HuH-7 (cell line): ENCODE results near the gene HAUS8.
"Not testable (repeated sequence)": the region's sequence is repeated elsewhere in the genome, so short reads cannot be mapped to it uniquely, and the experiment has no call there.

Source experiments
- DNase-seq: peaks from one replicate; pipeline ENCODE4 v3.0.0; 2011; ENCODE audit warnings: low spot score

Gene HAUS8

GRCh38 chr19:17101686-17102628 is 26.7 kb upstream of the HAUS8 start:
- DNase-seq, result no peak

GRCh38 chr19:17098326-17098725 is 23.1 kb upstream of the HAUS8 start:
- no peak for DNase-seq

DNA sequence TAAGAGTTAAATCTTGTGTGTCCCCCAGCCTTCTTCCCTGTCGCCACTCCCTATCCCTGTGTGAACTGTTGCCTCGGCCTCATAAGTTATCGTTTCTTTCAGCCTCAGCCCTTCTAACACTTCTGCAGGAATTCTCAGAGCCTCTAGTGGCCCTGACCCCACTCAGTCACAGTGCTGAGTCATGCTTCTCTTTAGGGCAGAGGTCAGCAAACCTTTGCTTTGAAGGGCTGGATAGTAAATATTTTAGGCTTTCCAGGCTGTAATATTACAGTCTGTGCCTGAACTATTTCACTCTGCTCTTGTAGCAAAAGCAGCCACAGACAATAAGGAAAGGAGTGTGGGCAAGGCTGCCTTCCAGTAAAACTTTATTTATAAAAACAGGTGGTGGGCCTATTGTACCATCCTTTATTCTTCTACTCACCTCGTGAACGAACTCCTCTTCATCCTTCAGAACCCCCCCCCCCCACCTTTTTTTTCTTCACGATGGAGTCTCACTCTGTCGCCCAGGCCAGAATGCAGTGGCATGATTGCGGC is 22.4 kb upstream of the HAUS8 start:
- peak; percentile 67 for DNase-seq

- DNase-seq, result no peak
Observed at GRCh38 chr19:17095141-17095919, 20.1 kb upstream of the HAUS8 start.

DNA sequence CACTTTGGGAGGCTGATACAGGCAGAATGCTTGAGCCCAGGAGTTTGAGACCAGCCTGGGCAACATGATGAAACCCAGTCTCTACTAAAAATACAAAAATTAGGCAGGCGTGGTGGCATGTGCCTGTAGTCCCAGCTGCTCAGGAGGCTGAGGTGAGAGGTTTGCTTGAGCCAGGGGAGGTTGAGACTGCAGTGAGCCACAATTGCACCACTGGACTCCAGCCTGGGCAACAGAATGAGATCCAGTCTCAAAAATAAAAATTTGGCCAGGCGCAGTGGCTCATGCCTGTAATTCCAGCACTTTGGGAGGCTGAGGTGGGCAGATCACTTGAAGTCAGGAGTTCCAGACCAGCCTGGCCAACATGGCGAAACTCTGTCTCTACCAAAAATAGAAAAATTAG is 19.4 kb upstream of the HAUS8 start:
- not testable (repeated sequence) for DNase-seq

GRCh38 chr19:17092696-17093095 is 17.4 kb upstream of the HAUS8 start:
- DNase-seq, result no peak

- no peak for DNase-seq
Observed at GRCh38 chr19:17091758-17092333, 16.6 kb upstream of the HAUS8 start.

GRCh38 chr19:17090583-17090982 is 15.3 kb upstream of the HAUS8 start:
- DNase-seq, result no peak

DNA sequence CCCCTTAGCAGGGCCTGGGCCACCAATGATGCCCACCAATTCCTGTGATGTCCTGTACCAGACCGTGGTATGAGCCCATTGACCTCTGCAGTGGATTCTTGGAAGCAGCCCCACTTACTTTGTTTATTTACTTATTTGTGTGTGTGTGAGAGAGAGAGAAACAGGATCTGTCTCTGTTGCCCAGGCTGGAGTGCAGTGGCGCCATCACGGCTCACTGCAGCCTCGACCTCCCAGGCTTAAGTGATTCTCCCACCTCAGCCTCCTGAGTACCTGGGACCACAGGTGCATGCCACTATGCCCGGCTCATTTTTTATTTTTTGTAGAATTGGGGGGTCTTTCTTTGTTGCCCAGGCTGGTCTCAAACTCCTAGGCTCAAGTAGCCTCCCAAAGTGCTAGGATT is 13.3 kb upstream of the HAUS8 start:
- no peak for DNase-seq

- no peak for DNase-seq
Observed at GRCh38 chr19:17086834-17087233, 11.6 kb upstream of the HAUS8 start.

DNA sequence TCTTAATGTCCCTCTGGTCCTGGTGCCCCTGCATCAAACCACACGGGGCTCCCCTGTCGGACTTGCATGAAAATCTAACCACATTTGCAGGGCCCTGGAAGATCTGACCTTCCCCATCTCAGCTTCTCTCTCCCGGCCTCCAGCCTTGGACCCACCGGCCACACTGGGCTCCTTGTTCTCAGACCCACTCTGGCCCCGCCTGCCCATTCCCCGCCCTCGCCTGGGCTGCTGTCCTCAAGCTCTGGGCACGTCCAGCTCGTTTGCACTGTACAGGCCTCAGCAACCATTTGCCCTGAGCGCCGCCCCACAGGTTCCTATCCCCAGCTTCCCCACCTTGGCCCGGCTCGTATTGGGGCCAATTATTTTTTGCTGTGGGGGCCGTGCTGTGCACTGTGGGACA is 10.9 kb upstream of the HAUS8 start:
- DNase-seq, result no peak

DNA sequence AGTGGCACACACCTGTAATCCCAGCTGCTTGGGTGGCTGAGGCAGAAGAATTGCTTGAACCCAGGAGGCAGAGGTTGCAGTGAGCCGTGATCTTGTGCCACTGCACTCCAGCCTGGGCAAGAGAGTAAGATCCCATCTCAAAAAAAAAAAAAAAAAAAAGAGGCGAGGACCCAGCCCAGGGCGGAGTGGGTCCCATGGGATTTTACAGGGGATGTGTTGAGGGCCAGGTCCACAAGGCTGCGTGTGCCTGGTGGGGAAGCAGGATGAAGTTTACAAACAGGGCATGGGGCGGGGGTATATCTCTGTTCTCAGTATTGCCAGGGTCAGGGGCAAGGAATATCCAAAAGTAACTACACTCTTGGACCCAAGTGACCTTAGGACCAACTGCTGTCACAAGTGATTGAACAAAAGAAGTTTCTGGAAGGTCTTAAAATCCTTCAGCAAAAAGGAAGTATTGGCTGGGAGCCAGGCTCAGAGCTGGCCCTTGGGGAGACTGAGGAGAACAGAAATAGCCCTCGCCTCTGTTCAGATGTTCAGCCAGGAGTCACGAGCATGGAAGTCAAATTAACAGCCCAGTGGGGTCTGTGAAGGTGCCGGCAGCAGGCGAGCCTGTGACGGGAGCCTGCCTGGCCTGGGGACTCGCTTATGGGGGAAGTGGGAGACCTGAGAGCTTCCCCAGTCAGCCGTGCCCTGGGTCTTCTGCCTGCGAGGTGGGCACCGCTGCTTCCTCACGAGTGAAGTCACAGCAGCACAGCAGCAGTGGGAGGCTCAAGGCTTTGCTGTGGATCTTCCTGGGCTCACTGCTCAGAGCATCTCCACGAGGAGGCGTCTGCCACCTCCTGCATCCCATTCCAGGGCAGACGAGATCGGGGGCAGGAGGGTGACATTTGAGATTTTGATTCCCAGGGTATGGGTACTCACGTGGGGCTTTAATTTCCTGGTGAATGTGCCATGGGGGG is 6.7 kb upstream of the HAUS8 start:
- DNase-seq, result no peak

DNA sequence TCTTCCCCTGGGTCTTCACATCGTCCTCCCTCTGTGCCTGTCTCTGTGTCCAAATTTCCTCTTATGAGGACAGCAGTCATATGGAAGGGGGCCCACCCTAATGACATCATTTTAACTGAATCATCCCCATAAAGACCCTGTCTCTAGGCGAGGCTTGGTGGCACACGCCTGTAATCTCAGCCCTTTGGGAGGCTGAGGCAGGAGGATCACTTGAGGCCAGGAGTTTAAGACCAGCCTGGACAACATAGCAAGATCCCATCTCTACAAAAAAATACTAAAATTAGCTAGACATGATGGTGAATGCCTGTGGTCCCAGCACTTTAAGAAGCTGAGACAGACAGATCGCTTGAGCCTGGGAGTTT is 5.2 kb upstream of the HAUS8 start:
- DNase-seq, result no peak

GRCh38 chr19:17079710-17080439 is 4.6 kb upstream of the HAUS8 start:
- DNase-seq, result no peak

DNA sequence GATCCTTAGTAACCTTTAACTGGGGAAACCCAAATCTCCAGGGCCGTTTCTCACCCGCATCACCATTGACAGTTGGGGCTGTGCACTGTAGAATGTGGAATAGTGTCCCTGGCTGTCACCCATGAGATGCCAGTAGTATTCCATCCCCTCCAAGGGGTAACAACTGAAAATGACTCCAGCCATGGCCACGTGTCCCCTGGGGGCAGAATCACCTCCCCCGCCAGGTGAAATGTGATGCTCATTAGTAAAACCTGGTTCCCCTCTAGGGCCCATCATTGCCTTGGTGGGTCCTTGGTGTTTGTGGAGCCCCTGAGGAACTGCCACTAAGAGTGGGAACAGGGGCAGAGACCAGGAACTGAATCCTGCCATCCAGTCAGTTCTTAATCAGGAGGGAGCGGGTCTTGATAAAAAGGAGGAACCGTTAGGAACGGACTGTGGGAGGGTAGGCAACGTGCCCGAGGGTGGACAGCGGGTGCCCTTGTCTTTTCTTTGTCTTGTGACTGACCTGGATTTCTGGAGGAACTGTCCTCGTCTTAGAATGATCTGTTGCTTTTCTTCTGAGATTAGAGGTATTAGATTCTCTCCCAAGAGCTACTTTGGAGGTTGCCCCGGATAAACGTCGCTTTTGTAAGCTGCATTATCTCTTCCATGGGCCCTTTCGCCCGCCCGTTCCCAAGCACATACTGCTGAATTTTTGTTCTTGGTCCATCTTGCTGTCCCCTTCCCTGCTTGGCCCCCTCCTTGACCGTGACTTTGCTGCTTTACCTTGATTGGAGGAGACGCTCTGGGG is 3.9 kb upstream of the HAUS8 start:
- DNase-seq, result no peak

DNA sequence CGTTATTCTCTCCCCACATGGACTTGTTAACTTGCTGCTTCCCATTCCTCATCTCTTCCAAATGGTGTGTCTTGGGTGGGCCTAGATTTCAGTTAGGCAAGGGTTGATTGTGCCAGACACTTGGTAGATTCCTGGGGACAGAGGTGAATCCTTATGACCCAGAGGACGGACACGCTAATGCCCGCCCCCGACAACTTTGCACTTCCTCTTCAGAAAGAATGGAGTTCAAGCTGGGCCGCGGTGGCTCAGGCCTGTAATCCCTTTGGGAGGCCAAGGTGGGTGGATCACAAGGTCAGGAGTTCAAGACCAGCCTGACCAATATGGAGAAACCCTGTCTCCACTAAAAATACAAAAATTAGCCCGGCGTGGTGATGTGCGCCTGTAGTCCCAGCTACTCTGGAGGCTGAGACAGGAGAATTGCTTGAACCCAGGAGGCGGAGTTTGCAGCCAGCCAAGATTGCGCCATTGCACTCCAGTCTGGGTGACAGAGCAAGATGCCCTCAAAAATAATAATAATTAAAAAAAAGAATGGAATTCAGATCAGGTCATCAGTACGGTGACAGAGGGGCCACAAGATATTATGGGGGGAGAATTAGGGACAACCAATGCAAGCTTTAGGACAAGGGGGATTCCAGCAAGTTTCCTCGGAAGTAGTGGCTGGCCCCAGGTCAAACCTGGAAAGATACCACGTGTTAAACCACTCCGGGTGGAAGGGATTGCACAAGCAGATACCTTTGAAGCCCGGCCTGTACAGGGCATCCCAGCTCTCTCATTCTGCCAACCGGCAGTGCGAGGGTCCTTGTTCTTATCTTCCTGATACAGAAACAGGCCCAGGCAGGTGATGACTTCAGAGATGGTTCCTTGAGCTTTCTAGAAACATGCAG is 3.0 kb upstream of the HAUS8 start:
- no peak for DNase-seq

- DNase-seq, result no peak
Observed at GRCh38 chr19:17077447-17078028, 2.3 kb upstream of the HAUS8 start.

DNA sequence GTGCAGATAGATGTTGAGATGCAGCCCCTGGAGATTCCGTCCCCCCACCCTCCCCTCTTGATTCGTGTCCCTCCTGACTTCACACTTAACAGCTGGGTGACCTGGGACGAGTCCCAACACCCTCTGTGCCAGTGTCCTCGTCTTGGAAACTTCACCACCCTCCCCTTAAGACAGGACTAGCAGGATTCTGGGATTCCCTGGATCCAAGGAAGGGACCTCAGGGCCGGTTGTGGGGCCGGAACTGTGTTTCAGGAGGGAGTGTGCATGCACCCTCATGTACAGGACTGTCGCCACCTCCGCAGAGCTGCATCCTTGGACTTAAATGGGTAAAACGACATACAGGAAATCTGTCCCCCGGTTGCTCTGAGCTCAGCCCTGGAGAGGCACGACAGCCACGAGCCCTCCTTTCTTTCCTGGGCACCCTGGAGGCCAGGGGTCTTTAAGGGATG is 1.3 kb upstream of the HAUS8 start:
- no peak for DNase-seq
